ENCODE results near the gene ATP2A3. TPM values are rescaled to one million over a fixed set of nuclear protein-coding genes. Genes with fewer than 3 reads are reported as not detected.

ATP2A3 gene
- total RNA-seq, 1 donor from 2014 or later: 1.5 TPM

DNA sequence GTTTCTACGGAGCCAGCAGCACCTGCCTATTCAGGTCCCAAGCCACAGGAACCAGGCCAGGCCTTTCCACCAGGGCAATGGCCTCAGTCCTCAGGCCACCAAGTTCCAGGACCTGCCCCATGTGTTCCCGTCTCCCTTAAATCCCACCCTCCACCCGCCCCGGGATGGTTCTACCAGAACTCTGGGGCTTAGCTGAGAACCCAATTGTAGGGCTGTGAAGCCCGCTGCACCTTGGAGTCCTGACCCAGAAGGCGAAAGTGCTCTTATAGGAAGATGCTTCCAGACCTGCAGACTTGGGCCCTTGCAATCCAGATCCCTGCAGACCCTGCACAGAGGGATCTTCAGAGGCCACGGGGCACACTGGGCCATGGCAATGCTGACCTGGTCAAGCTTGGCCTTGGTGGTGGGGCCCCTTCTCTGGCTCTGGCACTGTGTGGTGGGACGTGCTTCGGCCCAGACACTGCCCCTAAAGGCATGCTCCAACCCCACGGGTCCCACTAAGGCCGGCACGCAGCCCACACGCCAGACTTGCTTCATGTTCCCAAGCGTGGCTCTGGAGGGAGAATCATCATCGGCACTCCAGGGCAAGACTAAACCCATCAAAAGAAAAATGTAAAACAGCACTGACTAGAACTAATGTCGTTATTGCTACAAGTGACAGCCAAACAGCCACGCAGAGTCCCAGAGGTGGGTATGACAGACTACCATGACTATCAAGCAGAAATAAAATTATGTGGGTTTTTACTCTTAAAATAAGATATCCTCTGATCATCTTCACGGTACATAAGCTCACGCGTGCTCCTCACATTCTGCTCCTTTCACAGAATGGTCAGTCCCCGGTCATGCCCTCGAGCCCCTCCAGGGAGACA is 41.3 kb upstream of the ATP2A3 start:
- Mint-ChIP-seq H3K9me3 (ENCODE audit: unreplicated experiment) (peaks cover 2% of the 10 kb centered on the region), H3K4me1 (ENCODE audit: low read depth, unreplicated experiment) (peaks cover 12% of the 10 kb centered on the region), H3K4me3 (ENCODE audit: unreplicated experiment) (no peak overlapping the region), H3K27ac (ENCODE audit: unreplicated experiment) (no peak overlapping the region), H3K27me3 (ENCODE audit: low read depth, unreplicated experiment) (peaks cover 3% of the 10 kb centered on the region), H3K36me3 (ENCODE audit: low read depth, unreplicated experiment) (peaks cover 26% of the 10 kb centered on the region)
- Histone ChIP-seq H4K20me1 (ENCODE audit: insufficient read depth, low read length) (peaks cover 5% of the 10 kb centered on the region), H3K4me3 (ENCODE audit: insufficient read depth, low read depth, low read length) (no peak overlapping the region), H3K4me2 (ENCODE audit: low read length) (no peak overlapping the region), H3K27ac (ENCODE audit: low read depth, low read length) (no peak overlapping the region), H3K36me3 (ENCODE audit: insufficient read depth, low read length) (peaks cover 18% of the 10 kb centered on the region), H3K9me3 (ENCODE audit: insufficient read depth, low read depth, low read length) (no peaks in the 10 kb centered on the region), H3K27me3 (ENCODE audit: insufficient read depth, low read length) (no peaks in the 10 kb centered on the region), H3K9ac (ENCODE audit: low read length) (no peak overlapping the region), H3K79me2 (ENCODE audit: insufficient read depth, low read length) (no peaks in the 10 kb centered on the region), H3K4me1 (ENCODE audit: insufficient read depth, low read length) (peaks cover 8% of the 10 kb centered on the region), H2AFZ (ENCODE audit: low read depth, low read length) (no peak overlapping the region)
- DNase-seq (ENCODE audit: low read depth): no peak
- TF ChIP-seq EZH2 (IDR thresholded peaks at IDR 0.05; ENCODE audit: insufficient read depth, low read length) (no peak), CTCF (IDR thresholded peaks at IDR 0.05; ENCODE audit: insufficient read depth, low read depth, low read length) (no peak)
- no peak for FAIRE-seq

GRCh38 chr17:4004517-4005295 is 40.5 kb upstream of the ATP2A3 start:
- Histone ChIP-seq H3K4me2 (ENCODE audit: low read length) (no peak overlapping the region), H3K4me3 (ENCODE audit: insufficient read depth, low read depth, low read length) (no peak overlapping the region), H3K9ac (ENCODE audit: low read length) (no peak overlapping the region), H3K36me3 (ENCODE audit: insufficient read depth, low read length) (peaks cover 14% of the 10 kb centered on the region), H3K4me1 (ENCODE audit: insufficient read depth, low read length) (peaks cover 8% of the 10 kb centered on the region), H3K27ac (ENCODE audit: low read depth, low read length) (no peak overlapping the region), H3K27me3 (ENCODE audit: insufficient read depth, low read length) (no peaks in the 10 kb centered on the region), H4K20me1 (ENCODE audit: insufficient read depth, low read length) (peaks cover under 1% of the 10 kb centered on the region), H3K9me3 (ENCODE audit: insufficient read depth, low read depth, low read length) (no peaks in the 10 kb centered on the region), H2AFZ (ENCODE audit: low read depth, low read length) (no peak overlapping the region), H3K79me2 (ENCODE audit: insufficient read depth, low read length) (no peaks in the 10 kb centered on the region)
- H3K36me3 Mint-ChIP-seq (ENCODE audit: low read depth, unreplicated experiment): peaks cover 25% of the 10 kb centered on the region
- H3K9me3 Mint-ChIP-seq (ENCODE audit: unreplicated experiment): peaks cover 2% of the 10 kb centered on the region
- FAIRE-seq: no peak
- no peak for DNase-seq (ENCODE audit: low read depth)
- no peak for TF ChIP-seq EZH2 (IDR thresholded peaks at IDR 0.05; ENCODE audit: insufficient read depth, low read length)
- TF ChIP-seq CTCF (IDR thresholded peaks at IDR 0.05; ENCODE audit: insufficient read depth, low read depth, low read length): peak; percentile 46
- H3K4me1 Mint-ChIP-seq (ENCODE audit: low read depth, unreplicated experiment): peaks cover 12% of the 10 kb centered on the region
- peaks cover 3% of the 10 kb centered on the region for H3K27me3 Mint-ChIP-seq (ENCODE audit: low read depth, unreplicated experiment)
- H3K4me3 Mint-ChIP-seq (ENCODE audit: unreplicated experiment): no peak overlapping the region
- no peak overlapping the region for H3K27ac Mint-ChIP-seq (ENCODE audit: unreplicated experiment)

Data from astrocyte (in vitro differentiated cells and primary cell).